Measurements from ENCODE around the gene NTM. TPM values are rescaled to one million over a fixed set of nuclear protein-coding genes. Genes with fewer than 3 reads are reported as not detected.

The NTM gene
- total RNA-seq, 3 donors from 2014 or later, result 0.66 to 9.0 (median 1.0) TPM

DNA sequence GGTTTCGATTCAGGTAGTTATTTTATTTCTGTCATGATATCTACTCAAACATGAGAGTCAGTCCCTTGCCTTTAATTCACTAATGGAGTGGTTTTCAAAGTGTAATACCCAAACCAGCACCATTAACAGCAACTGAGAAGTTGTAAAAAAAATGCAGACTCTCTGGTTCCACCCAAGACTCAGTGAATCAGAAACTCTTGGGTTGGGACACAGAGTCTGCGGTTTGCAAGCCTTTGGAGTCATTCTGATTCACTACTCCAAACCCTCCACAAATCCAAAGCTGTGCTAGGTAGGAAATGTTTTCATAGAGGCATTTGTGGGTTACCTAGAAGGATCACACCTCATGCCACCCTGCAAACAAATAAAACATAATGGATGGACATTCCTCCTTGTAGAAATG, 340.1 kb downstream of the NTM start:
- Histone ChIP-seq H3K4me1 (no peaks in the 10 kb centered on the region), H3K27me3 (no peaks in the 10 kb centered on the region), H3K27ac (no peak overlapping the region), H3K9me3 (peaks cover 6 to 17% of the 10 kb centered on the region in 2 donors), H3K36me3 (no peaks in the 10 kb centered on the region), H3K4me3 (no peak overlapping the region)
- no peak for DNase-seq (ENCODE audit: low spot score in 2 of 2)
- TF ChIP-seq, protein P1, sequence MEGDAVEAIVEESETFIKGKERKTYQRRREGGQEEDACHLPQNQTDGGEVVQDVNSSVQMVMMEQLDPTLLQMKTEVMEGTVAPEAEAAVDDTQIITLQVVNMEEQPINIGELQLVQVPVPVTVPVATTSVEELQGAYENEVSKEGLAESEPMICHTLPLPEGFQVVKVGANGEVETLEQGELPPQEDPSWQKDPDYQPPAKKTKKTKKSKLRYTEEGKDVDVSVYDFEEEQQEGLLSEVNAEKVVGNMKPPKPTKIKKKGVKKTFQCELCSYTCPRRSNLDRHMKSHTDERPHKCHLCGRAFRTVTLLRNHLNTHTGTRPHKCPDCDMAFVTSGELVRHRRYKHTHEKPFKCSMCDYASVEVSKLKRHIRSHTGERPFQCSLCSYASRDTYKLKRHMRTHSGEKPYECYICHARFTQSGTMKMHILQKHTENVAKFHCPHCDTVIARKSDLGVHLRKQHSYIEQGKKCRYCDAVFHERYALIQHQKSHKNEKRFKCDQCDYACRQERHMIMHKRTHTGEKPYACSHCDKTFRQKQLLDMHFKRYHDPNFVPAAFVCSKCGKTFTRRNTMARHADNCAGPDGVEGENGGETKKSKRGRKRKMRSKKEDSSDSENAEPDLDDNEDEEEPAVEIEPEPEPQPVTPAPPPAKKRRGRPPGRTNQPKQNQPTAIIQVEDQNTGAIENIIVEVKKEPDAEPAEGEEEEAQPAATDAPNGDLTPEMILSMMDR (IDR thresholded peaks at IDR 0.05), result no peak
- TF ChIP-seq POLR2AphosphoS5 (IDR thresholded peaks at IDR 0.05), result no peak
- no peak for TF ChIP-seq POLR2A (IDR thresholded peaks at IDR 0.05)
- intact Hi-C loops (cut with DNase I; ENCODE audit: low total_unique reads), result no loop called here

DNA sequence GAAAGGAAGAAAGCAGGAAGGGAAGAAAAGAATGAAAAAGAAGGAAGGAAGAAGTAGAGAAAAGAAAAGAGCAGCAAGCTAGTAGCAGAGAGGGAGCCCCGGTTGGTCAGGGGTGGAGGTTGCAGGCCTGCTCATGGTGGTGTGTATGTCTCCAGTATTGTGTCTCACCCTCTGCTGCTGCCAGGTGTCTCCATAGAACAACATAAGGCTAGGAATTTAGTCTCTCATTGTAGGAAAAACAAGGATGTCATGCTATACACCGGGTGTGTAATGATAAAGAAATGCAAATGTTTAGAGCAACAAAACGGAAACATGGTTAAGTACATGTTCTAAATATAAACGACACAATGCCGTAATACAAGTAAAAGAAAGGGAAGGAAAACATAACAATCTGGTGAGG, 342.5 kb downstream of the NTM start:
- Histone ChIP-seq H3K4me3 (no peak overlapping the region), H3K27me3 (peaks cover 0 to 4% of the 10 kb centered on the region in 2 donors), H3K27ac (no peak overlapping the region), H3K4me1 (no peaks in the 10 kb centered on the region), H3K36me3 (no peaks in the 10 kb centered on the region), H3K9me3 (peaks cover 6 to 13% of the 10 kb centered on the region in 2 donors)
- intact Hi-C loops (cut with DNase I; ENCODE audit: low total_unique reads), result no loop called here
- no peak for DNase-seq (ENCODE audit: low spot score in 2 of 2)
- TF ChIP-seq POLR2A (IDR thresholded peaks at IDR 0.05) (no peak), POLR2AphosphoS5 (IDR thresholded peaks at IDR 0.05) (no peak)
- TF ChIP-seq, protein P1 (IDR thresholded peaks at IDR 0.05), result no peak

DNA sequence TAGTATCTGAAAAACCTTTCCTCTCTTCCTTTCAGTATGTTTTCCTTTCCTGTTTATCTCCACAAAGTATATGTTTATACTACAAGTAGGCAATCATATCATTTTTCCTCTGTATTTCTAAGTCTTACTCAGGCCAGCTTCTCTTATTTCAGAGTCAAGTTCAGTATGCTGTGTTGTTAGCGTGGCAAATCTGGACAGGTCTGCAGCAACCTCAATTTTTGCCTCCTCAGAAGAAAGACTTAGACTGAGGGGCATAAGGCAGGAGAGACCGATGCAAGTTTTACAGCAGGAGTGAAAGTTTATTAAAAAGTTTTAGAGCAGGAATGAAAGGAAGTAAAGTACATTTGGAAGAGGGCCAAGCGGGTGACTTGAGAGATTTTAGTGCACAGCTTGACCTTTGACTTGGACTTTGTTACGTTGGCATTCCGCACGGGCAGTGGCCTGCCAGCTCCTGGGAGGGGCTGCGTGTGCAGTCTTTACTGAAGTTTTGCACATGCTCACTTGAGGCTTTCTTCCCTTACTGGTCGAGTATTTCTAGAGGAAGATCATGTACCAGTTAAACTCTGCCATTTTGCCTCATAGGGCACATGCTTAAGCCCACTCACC, 343.2 kb downstream of the NTM start:
- no peak for TF ChIP-seq POLR2AphosphoS5 (IDR thresholded peaks at IDR 0.05)
- TF ChIP-seq POLR2A (IDR thresholded peaks at IDR 0.05), result no peak
- TF ChIP-seq, protein P1 (IDR thresholded peaks at IDR 0.05), result no peak
- intact Hi-C loops (cut with DNase I; ENCODE audit: low total_unique reads), result no loop called here
- H3K27me3 ChIP-seq, result peaks cover 0 to 4% of the 10 kb centered on the region in 2 donors

DNA sequence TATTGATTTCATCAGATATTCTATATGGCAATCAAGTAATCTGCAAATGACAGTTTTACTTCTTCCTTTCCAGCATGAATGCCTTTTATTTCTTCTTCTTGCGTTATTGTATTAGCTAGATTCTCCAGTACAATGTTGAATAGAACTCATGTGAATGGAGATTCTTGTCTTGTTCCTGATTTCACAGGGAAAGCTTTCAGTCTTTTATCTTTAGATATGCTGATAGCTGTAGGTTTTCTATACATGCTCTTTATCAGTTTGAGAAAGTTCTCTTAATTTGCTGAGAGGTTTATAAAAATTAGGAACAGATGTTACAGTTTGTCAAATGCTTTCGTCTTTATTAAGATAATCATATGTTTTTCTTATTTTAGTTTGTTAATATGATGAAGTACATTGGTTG, 347.2 kb downstream of the NTM start:
- Histone ChIP-seq H3K4me1 (no peaks in the 10 kb centered on the region), H3K4me3 (no peak overlapping the region), H3K36me3 (no peaks in the 10 kb centered on the region), H3K9me3 (peaks cover 6 to 12% of the 10 kb centered on the region in 2 donors), H3K27ac (no peak overlapping the region), H3K27me3 (peaks cover 0 to 6% of the 10 kb centered on the region in 2 donors)
- DNase-seq (ENCODE audit: low spot score in 2 of 2), result no peak
- TF ChIP-seq POLR2A (IDR thresholded peaks at IDR 0.05), result no peak
- TF ChIP-seq, protein P1 (IDR thresholded peaks at IDR 0.05), result no peak
- no peak for TF ChIP-seq POLR2AphosphoS5 (IDR thresholded peaks at IDR 0.05)
- intact Hi-C loops (cut with DNase I; ENCODE audit: low total_unique reads), result no loop called here

More for the DNA sequence above, 343.2 kb downstream of the NTM start:
- no peak for DNase-seq (ENCODE audit: low spot score in 2 of 2)
- Histone ChIP-seq H3K27ac (no peak overlapping the region), H3K4me1 (no peaks in the 10 kb centered on the region), H3K4me3 (no peak overlapping the region), H3K9me3 (peaks cover 6 to 13% of the 10 kb centered on the region in 2 donors), H3K36me3 (no peaks in the 10 kb centered on the region)

DNA sequence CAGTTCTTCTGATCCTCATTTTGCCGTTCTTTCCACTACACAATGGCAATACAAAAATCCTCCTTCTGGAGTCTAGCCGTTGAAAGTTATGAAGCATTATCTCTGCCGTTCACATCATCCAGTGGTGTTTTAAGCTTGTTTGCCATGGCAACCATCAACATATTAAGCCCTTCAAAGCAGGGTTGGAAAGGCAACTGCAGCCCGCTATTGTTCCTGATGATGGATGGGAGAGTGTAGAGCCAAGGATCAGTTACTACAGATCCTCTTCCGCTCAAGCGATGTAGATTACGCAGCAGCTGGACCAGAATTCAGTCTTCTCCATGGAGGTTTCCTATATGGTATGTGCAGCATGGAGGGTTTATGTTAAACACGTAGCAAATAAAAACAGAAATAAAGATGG, 352.7 kb downstream of the NTM start:
- Histone ChIP-seq H3K4me1 (no peaks in the 10 kb centered on the region), H3K27ac (no peak overlapping the region), H3K4me3 (no peak overlapping the region), H3K36me3 (no peaks in the 10 kb centered on the region), H3K27me3 (peaks cover 0 to 2% of the 10 kb centered on the region in 2 donors), H3K9me3 (no peaks in the 10 kb centered on the region)
- intact Hi-C loops (cut with DNase I; ENCODE audit: low total_unique reads), result no loop called here
- DNase-seq (ENCODE audit: low spot score in 2 of 2), result no peak
- TF ChIP-seq, protein P1 (IDR thresholded peaks at IDR 0.05), result no peak
- TF ChIP-seq POLR2A (IDR thresholded peaks at IDR 0.05) (no peak), POLR2AphosphoS5 (IDR thresholded peaks at IDR 0.05) (no peak)

Data from breast epithelium (tissue), 4 donors.